ENCODE measurements around the gene PTGDS. TPM values are rescaled to one million over a fixed set of nuclear protein-coding genes. Genes with fewer than 3 reads are reported as not detected.

The PTGDS gene
- total and polyA plus RNA-seq, 2 experiments from 2014 or later, result 0.25 TPM; not detected in 1

DNA sequence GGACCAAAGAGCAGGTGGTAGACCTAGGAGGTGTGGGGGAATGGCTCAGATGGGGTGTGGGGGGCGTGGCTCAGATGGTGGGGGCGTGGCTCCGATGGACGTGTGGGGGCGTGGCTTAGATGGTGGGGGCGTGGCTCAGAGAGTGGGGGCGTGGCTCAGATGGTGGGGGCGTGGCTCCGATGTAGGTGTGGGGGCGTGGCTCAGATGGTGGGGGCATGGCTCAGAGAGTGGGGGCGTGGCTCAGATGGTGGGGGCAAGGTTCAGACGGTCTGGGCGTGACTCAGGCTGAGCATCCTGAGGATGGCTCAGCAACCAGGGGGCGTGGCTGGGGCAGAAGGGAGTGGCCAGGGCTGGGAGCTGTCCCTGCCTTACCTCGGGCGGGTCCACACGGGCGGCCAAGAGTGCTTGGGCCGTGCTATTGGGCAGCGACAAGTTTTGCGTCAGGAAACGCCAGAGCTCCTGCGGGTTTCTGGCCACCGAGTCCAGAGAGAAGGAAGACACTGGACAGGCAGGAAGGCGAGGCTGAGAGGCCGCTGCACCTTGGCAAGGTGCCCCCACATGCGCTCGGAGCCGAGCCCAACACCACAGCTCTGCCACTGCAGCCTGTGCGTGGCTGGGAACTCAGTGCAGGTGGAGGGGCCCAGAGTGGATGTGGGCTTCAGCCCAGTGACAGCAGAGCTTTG is 44.8 kb downstream of the PTGDS start:
- peak; percentile 85 for DNase-seq
- H3K4me1 ChIP-seq (ENCODE audit: insufficient read depth), result no peaks in the 10 kb centered on the region
- no peak for TF ChIP-seq EZH2phosphoT487 (IDR thresholded peaks at IDR 0.05; ENCODE audit: insufficient read depth, low read depth)

DNA sequence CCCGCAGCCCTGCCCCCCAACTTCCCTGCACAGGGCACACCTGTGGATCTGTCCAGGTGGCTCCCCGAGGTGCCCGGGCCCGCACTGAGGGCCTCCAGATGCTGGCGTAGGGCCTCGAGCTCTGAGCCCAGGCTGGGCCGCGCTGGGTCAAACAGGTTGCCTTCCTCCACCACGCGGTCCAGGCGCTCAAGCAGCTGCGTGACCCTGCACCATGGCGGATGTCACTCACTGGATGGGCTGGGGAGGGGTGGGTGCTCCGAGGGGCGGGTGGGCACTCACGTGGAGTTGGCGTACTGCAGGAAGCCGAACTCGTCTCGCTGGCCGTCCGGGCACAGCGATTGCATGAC is 45.3 kb downstream of the PTGDS start:
- 91 to 92% methylated on average over 20 to 22 of the region's 23 CpGs for WGBS, 2 experiments (ENCODE audit: low coverage in 1 of 2, low lambda C conversion rate in 2 of 2, missing lambda C conversion rate in 2 of 2)

More for the DNA sequence above, 44.8 kb downstream of the PTGDS start:
- Histone ChIP-seq H3K9me3 (ENCODE audit: low read depth) (no peaks in the 10 kb centered on the region), H4K20me1 (ENCODE audit: insufficient read depth) (no peaks in the 10 kb centered on the region), H3K9me2 (ENCODE audit: insufficient read depth) (no peaks in the 10 kb centered on the region), H3K9ac (no peak overlapping the region), H2AFZ (no peak overlapping the region), H3K4me2 (ENCODE audit: unreplicated experiment) (no peak overlapping the region), H3K79me2 (ENCODE audit: insufficient read depth) (no peaks in the 10 kb centered on the region), H3K27ac (no peak overlapping the region), H3K36me3 (ENCODE audit: low read depth) (no peaks in the 10 kb centered on the region), H3F3A (ENCODE audit: insufficient read depth) (no peaks in the 10 kb centered on the region), H3K4me3 (no peak overlapping the region), H3K27me3 (replicated peaks; ENCODE audit: insufficient read depth) (no peaks in the 10 kb centered on the region)
- 57 to 93% methylated on average over 16 to 30 of the region's 30 CpGs for WGBS, 2 experiments (ENCODE audit: low coverage in 1 of 2, low lambda C conversion rate in 2 of 2, missing lambda C conversion rate in 2 of 2)
- in situ Hi-C loops (cut with MboI), result no loop called here

DNA sequence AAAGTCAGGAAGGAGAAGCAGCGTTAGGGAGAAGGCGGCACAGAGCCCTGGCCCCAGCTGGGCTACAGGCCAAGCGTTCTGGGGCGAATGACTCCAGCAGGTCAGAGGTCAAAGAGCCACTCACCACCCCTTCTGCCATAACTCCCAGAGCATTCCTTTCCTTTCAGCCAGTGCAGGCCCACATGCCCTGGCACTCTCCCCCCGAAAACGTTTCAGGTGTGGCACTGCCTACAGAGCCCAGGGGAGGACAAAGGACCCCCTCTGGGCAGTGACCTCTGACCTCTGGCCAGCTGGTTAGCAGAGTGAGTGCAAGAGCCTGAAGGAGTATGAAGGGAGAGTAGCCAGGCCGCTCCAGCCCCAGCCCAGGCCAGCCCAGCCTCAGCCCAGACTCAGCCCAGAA is 45.9 kb downstream of the PTGDS start:
- Histone ChIP-seq H3K9me2 (ENCODE audit: insufficient read depth) (no peaks in the 10 kb centered on the region), H3K4me3 (no peak overlapping the region), H3K9me3 (ENCODE audit: low read depth) (no peaks in the 10 kb centered on the region), H3F3A (ENCODE audit: insufficient read depth) (no peaks in the 10 kb centered on the region), H3K9ac (no peak overlapping the region), H4K20me1 (ENCODE audit: insufficient read depth) (no peaks in the 10 kb centered on the region), H3K4me1 (ENCODE audit: insufficient read depth) (no peaks in the 10 kb centered on the region), H2AFZ (no peak overlapping the region), H3K36me3 (ENCODE audit: low read depth) (no peaks in the 10 kb centered on the region), H3K27ac (no peak overlapping the region), H3K27me3 (replicated peaks; ENCODE audit: insufficient read depth) (no peaks in the 10 kb centered on the region), H3K4me2 (ENCODE audit: unreplicated experiment) (no peak overlapping the region), H3K79me2 (ENCODE audit: insufficient read depth) (no peaks in the 10 kb centered on the region)
- in situ Hi-C loops (cut with MboI), result no loop called here
- no peak for DNase-seq
- no peak for TF ChIP-seq EZH2phosphoT487 (IDR thresholded peaks at IDR 0.05; ENCODE audit: insufficient read depth, low read depth)
- no peak for TF ChIP-seq EZH2 (IDR thresholded peaks at IDR 0.05; ENCODE audit: insufficient read depth, poor library complexity, severe bottlenecking)
- 85 to 86% methylated on average over 7 of the region's 7 CpGs for WGBS, 2 experiments (ENCODE audit: low coverage in 1 of 2, low lambda C conversion rate in 2 of 2, missing lambda C conversion rate in 2 of 2)

More for the DNA sequence above, 45.3 kb downstream of the PTGDS start:
- Histone ChIP-seq H3F3A (ENCODE audit: insufficient read depth) (no peaks in the 10 kb centered on the region), H4K20me1 (ENCODE audit: insufficient read depth) (no peaks in the 10 kb centered on the region), H3K27me3 (replicated peaks; ENCODE audit: insufficient read depth) (no peaks in the 10 kb centered on the region), H3K9ac (no peak overlapping the region), H3K4me3 (no peak overlapping the region), H3K27ac (no peak overlapping the region), H3K4me1 (ENCODE audit: insufficient read depth) (no peaks in the 10 kb centered on the region), H3K9me2 (ENCODE audit: insufficient read depth) (no peaks in the 10 kb centered on the region), H3K36me3 (ENCODE audit: low read depth) (no peaks in the 10 kb centered on the region), H2AFZ (no peak overlapping the region), H3K4me2 (ENCODE audit: unreplicated experiment) (no peak overlapping the region), H3K79me2 (ENCODE audit: insufficient read depth) (no peaks in the 10 kb centered on the region), H3K9me3 (ENCODE audit: low read depth) (no peaks in the 10 kb centered on the region)
- no peak for DNase-seq
- TF ChIP-seq EZH2 (IDR thresholded peaks at IDR 0.05; ENCODE audit: insufficient read depth, poor library complexity, severe bottlenecking) (no peak), EZH2phosphoT487 (IDR thresholded peaks at IDR 0.05; ENCODE audit: insufficient read depth, low read depth) (no peak)
- in situ Hi-C loops (cut with MboI), result no loop called here

- H3K9ac ChIP-seq, result no peak overlapping the region
- H3K27ac ChIP-seq, result no peak overlapping the region
- in situ Hi-C loops (cut with MboI), result no loop called here
- H2AFZ ChIP-seq, result no peak overlapping the region
- H3K4me2 ChIP-seq (ENCODE audit: unreplicated experiment), result no peak overlapping the region
- H3K9me3 ChIP-seq (ENCODE audit: low read depth), result no peaks in the 10 kb centered on the region
- H3K4me1 ChIP-seq (ENCODE audit: insufficient read depth), result no peaks in the 10 kb centered on the region
- WGBS, 2 experiments (ENCODE audit: low coverage in 1 of 2, low lambda C conversion rate in 2 of 2, missing lambda C conversion rate in 2 of 2), result 90% methylated on average over 7 to 15 of the region's 15 CpGs
- H4K20me1 ChIP-seq (ENCODE audit: insufficient read depth), result no peaks in the 10 kb centered on the region
- no peaks in the 10 kb centered on the region for H3F3A ChIP-seq (ENCODE audit: insufficient read depth)
- H3K9me2 ChIP-seq (ENCODE audit: insufficient read depth), result no peaks in the 10 kb centered on the region
- H3K36me3 ChIP-seq (ENCODE audit: low read depth), result no peaks in the 10 kb centered on the region
- no peaks in the 10 kb centered on the region for H3K79me2 ChIP-seq (ENCODE audit: insufficient read depth)
- H3K4me3 ChIP-seq, result no peak overlapping the region
- H3K27me3 ChIP-seq (replicated peaks; ENCODE audit: insufficient read depth), result no peaks in the 10 kb centered on the region
- no peak for DNase-seq
- no peak for TF ChIP-seq EZH2phosphoT487 (IDR thresholded peaks at IDR 0.05; ENCODE audit: insufficient read depth, low read depth)
- no peak for TF ChIP-seq EZH2 (IDR thresholded peaks at IDR 0.05; ENCODE audit: insufficient read depth, poor library complexity, severe bottlenecking)
Measured at GRCh38 chr9:137023583-137023991, 46.3 kb downstream of the PTGDS start.
